GM19351 (cell line): ENCODE data around the gene KRTCAP3.
"Not testable (repeated sequence)": the region's sequence is repeated elsewhere in the genome, so short reads cannot be mapped to it uniquely, and the experiment has no call there.

Source experiments
- ATAC-seq: cut with Tn5 transposase; IDR thresholded peaks from one replicate; pipeline ENCODE4 v1.9.1; 2021; ENCODE audit warnings: mild to moderate bottlenecking, moderate library complexity; ENCODE audit not compliant: unreplicated experiment

Gene KRTCAP3

GRCh38 chr2:27441958-27442919, at the start of gene KRTCAP3:
KRTCAP3 (plus strand) TSS chr2:27442381; CDS start chr2:27442413, 32 bp downstream.
- no peak for ATAC-seq

GRCh38 chr2:27393225-27393624, 49.0 kb upstream of the KRTCAP3 start:
- ATAC-seq = no peak

GRCh38 chr2:27398962-27399361, 43.2 kb upstream of the KRTCAP3 start:
- ATAC-seq = no peak

- ATAC-seq = no peak
Observed at GRCh38 chr2:27400348-27401135, 41.6 kb upstream of the KRTCAP3 start.

- no peak for ATAC-seq
Observed at GRCh38 chr2:27407798-27408491, 34.2 kb upstream of the KRTCAP3 start.

GRCh38 chr2:27408601-27409320, 33.4 kb upstream of the KRTCAP3 start:
- peak; percentile 30 for ATAC-seq

- peak; percentile 88 for ATAC-seq
Observed at GRCh38 chr2:27409321-27410073, 32.7 kb upstream of the KRTCAP3 start, which contains the start of gene PPM1G. PPM1G (minus strand) TSS chr2:27409591; CDS start chr2:27409422, 169 bp downstream.

GRCh38 chr2:27412419-27413152, 29.6 kb upstream of the KRTCAP3 start:
- no peak for ATAC-seq

GRCh38 chr2:27416151-27416550, 26.0 kb upstream of the KRTCAP3 start:
- no peak for ATAC-seq

GRCh38 chr2:27420996-27421395, 21.2 kb upstream of the KRTCAP3 start:
- ATAC-seq = no peak

- no peak for ATAC-seq
Observed at GRCh38 chr2:27421660-27422250, 20.4 kb upstream of the KRTCAP3 start.

- no peak for ATAC-seq
Observed at GRCh38 chr2:27422958-27423357, 19.2 kb upstream of the KRTCAP3 start.

GRCh38 chr2:27425039-27425438, 17.1 kb upstream of the KRTCAP3 start:
- not testable (repeated sequence) for ATAC-seq

GRCh38 chr2:27427863-27428212, 14.3 kb upstream of the KRTCAP3 start:
- ATAC-seq = no peak

- peak; percentile 79 for ATAC-seq
Observed at GRCh38 chr2:27428213-27428977, 13.8 kb upstream of the KRTCAP3 start, which contains the start of gene NRBP1. NRBP1 (plus strand) TSS chr2:27428631; CDS start chr2:27433274, 4,643 bp downstream.

GRCh38 chr2:27428978-27429541, 13.1 kb upstream of the KRTCAP3 start:
- ATAC-seq = peak; percentile 71

- no peak for ATAC-seq
Observed at GRCh38 chr2:27431395-27431794, 10.8 kb upstream of the KRTCAP3 start.
